GM12891 (cell line): ENCODE measurements around the gene SMG6.

Experiments
- POLR2A ChIP-seq: IDR thresholded peaks from 2 replicates; pipeline ENCODE4 v1.6.1; 2011; ENCODE audit warnings: low read depth, low read length, control low read depth
- POLR2AphosphoS5 ChIP-seq: IDR thresholded peaks from 2 replicates; pipeline ENCODE4 v1.6.1; 2011; ENCODE audit warnings: low read depth, low read length, control low read depth
- POU2F2 ChIP-seq: IDR thresholded peaks from 2 replicates; pipeline ENCODE4 v1.6.1; 2011; ENCODE audit warnings: low read depth, mild to moderate bottlenecking, control low read depth, low read length, moderate library complexity
- SPI1 ChIP-seq: IDR thresholded peaks from 2 replicates; pipeline ENCODE4 v1.6.1; 2011; ENCODE audit warnings: low read depth, low read length, control low read depth
- TAF1 ChIP-seq: IDR thresholded peaks from 2 replicates; pipeline ENCODE4 v1.6.1; 2011; ENCODE audit warnings: low read depth, low read length, control low read depth

GRCh38 chr17:2102931-2103809 is 200.4 kb downstream of the SMG6 start:
- TF ChIP-seq POLR2AphosphoS5 = no peak
- no peak for TF ChIP-seq POLR2A
- no peak for TF ChIP-seq TAF1
- TF ChIP-seq SPI1 = no peak
- no peak for TF ChIP-seq POU2F2
